ENCODE results near the gene TSPAN13.

DNA sequence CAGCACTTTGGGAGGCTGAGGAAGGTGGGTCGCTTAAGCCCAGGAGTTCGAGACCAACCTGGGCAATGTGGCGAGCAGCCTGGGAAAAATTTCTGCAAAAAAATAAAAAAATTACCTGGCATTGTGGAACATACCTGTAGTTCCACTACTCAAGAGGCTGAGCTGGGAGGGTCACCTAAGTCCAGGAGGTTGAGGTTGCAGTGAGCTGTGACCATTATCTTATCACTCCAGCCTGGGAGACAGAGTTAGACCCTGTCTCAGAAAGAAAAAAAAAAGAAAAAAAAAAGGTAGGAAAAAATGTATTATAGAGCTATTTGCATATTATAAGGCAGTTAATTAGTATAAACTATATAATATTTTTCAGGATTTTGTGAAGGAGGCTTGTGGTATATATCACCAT is 11.0 kb upstream of the TSPAN13 start:
- TF ChIP-seq, protein P1, sequence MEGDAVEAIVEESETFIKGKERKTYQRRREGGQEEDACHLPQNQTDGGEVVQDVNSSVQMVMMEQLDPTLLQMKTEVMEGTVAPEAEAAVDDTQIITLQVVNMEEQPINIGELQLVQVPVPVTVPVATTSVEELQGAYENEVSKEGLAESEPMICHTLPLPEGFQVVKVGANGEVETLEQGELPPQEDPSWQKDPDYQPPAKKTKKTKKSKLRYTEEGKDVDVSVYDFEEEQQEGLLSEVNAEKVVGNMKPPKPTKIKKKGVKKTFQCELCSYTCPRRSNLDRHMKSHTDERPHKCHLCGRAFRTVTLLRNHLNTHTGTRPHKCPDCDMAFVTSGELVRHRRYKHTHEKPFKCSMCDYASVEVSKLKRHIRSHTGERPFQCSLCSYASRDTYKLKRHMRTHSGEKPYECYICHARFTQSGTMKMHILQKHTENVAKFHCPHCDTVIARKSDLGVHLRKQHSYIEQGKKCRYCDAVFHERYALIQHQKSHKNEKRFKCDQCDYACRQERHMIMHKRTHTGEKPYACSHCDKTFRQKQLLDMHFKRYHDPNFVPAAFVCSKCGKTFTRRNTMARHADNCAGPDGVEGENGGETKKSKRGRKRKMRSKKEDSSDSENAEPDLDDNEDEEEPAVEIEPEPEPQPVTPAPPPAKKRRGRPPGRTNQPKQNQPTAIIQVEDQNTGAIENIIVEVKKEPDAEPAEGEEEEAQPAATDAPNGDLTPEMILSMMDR (IDR thresholded peaks at IDR 0.05; ENCODE audit: poor library complexity, severe bottlenecking) = no peak
- TF ChIP-seq MXI1 (conservative IDR thresholded peaks at IDR 0.05; ENCODE audit: poor library complexity, severe bottlenecking) (no peak), EZH2 (IDR thresholded peaks at IDR 0.05; ENCODE audit: borderline replicate concordance, insufficient read depth, low read length, poor library complexity, severe bottlenecking) (no peak), EP300 (conservative IDR thresholded peaks at IDR 0.05; ENCODE audit: poor library complexity, severe bottlenecking) (no peak), TAF1 (IDR thresholded peaks at IDR 0.05; ENCODE audit: low read depth) (no peak), POLR2AphosphoS5 (IDR thresholded peaks at IDR 0.05) (no peak)
- TF ChIP-seq, protein P2, sequence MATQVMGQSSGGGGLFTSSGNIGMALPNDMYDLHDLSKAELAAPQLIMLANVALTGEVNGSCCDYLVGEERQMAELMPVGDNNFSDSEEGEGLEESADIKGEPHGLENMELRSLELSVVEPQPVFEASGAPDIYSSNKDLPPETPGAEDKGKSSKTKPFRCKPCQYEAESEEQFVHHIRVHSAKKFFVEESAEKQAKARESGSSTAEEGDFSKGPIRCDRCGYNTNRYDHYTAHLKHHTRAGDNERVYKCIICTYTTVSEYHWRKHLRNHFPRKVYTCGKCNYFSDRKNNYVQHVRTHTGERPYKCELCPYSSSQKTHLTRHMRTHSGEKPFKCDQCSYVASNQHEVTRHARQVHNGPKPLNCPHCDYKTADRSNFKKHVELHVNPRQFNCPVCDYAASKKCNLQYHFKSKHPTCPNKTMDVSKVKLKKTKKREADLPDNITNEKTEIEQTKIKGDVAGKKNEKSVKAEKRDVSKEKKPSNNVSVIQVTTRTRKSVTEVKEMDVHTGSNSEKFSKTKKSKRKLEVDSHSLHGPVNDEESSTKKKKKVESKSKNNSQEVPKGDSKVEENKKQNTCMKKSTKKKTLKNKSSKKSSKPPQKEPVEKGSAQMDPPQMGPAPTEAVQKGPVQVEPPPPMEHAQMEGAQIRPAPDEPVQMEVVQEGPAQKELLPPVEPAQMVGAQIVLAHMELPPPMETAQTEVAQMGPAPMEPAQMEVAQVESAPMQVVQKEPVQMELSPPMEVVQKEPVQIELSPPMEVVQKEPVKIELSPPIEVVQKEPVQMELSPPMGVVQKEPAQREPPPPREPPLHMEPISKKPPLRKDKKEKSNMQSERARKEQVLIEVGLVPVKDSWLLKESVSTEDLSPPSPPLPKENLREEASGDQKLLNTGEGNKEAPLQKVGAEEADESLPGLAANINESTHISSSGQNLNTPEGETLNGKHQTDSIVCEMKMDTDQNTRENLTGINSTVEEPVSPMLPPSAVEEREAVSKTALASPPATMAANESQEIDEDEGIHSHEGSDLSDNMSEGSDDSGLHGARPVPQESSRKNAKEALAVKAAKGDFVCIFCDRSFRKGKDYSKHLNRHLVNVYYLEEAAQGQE (IDR thresholded peaks at IDR 0.05; ENCODE audit: borderline replicate concordance) = no peak

Measured in neural cell (in vitro differentiated cells).